Common myeloid progenitor, CD34-positive (primary cell): ENCODE measurements around the gene C2orf72. TPM values are rescaled to one million over a fixed set of nuclear protein-coding genes. Genes with fewer than 3 reads are reported as not detected.

ENCODE experiments used
- CTCF ChIA-PET: fragments of 350-600 bp; sonication (Branson Sonifier 250); formaldehyde crosslinking; loops from one replicate; lab custom pipeline; 2021; ENCODE audit warnings: antibody characterized with exemption; lab: Charles Lee
- POLR2A ChIA-PET: fragments of 350-600 bp; sonication (Branson Sonifier 250); formaldehyde crosslinking; loops from one replicate; lab custom pipeline; 2021; ENCODE audit warnings: antibody characterized with exemption; lab: Charles Lee
- DNase-seq, 3 donors: peaks; one replicate each; pipeline versions ENCODE4 v3.0.0 to v3.0.0-alpha.2; 2013
- H3K27ac ChIP-seq, 2 experiments: 1 replicate in 1 of 2; 2 replicates in 1 of 2; pipeline ENCODE4 v1.7.0; 2013; ENCODE audit warnings: inconsistent platforms in 2 of 2, low read length in 2 of 2, mild to moderate bottlenecking in 2 of 2, low read depth in 1 of 2, moderate library complexity in 1 of 2; ENCODE audit not compliant: severe bottlenecking in 2 of 2, insufficient read depth in 1 of 2, poor library complexity in 1 of 2
- H3K27me3 ChIP-seq, 5 experiments: replicated peaks in 2 of 5; 1 replicate in 3 of 5; 2 replicates in 2 of 5; pipeline versions ENCODE4 v1.6.1 to v1.7.0; 2013; ENCODE audit warnings: low read length in 4 of 5, mild to moderate bottlenecking in 2 of 5, moderate library complexity in 2 of 5, inconsistent platforms in 1 of 5; ENCODE audit not compliant: insufficient read depth in 5 of 5, control insufficient read depth in 4 of 5
- H3K36me3 ChIP-seq, 4 experiments: 1 replicate in 2 of 4; 2 replicates in 2 of 4; pipeline versions ENCODE4 v1.6.1 to v1.7.0; 2013; ENCODE audit warnings: low read length in 3 of 4, control low read depth in 1 of 4, mild to moderate bottlenecking in 1 of 4; ENCODE audit not compliant: control insufficient read depth in 4 of 4, insufficient read depth in 4 of 4
- H3K4me1 ChIP-seq, 4 experiments: 1 replicate in 3 of 4; 2 replicates in 1 of 4; pipeline versions ENCODE4 v1.6.1 to v1.7.1; 2013; ENCODE audit warnings: low read length in 3 of 4, mild to moderate bottlenecking in 3 of 4, control low read depth in 1 of 4, inconsistent platforms in 1 of 4, moderate library complexity in 1 of 4; ENCODE audit not compliant: control insufficient read depth in 4 of 4, insufficient read depth in 4 of 4; ENCODE audit errors: control extremely low read depth in 1 of 4
- H3K4me3 ChIP-seq, 7 experiments: 1 replicate in 4 of 7; 2 replicates in 3 of 7; pipeline versions ENCODE4 v1.5.1 to v1.7.0; 2013; ENCODE audit warnings: mild to moderate bottlenecking in 7 of 7, low read length in 6 of 7, moderate library complexity in 6 of 7, inconsistent platforms in 2 of 7, low read depth in 2 of 7, control low read depth in 1 of 7; ENCODE audit not compliant: insufficient read depth in 4 of 7, control insufficient read depth in 1 of 7; ENCODE audit errors: extremely low read depth in 1 of 7
- H3K9me3 ChIP-seq, 5 experiments: 1 replicate in 4 of 5; 2 replicates in 1 of 5; pipeline versions ENCODE4 v1.6.1 to v1.7.1; 2013; ENCODE audit warnings: low read length in 4 of 5, mild to moderate bottlenecking in 2 of 5, inconsistent platforms in 1 of 5, low read depth in 1 of 5, moderate library complexity in 1 of 5; ENCODE audit not compliant: control insufficient read depth in 4 of 5, insufficient read depth in 2 of 5; ENCODE audit errors: control extremely low read depth in 1 of 5
- WGBS: methylation state at CpG from one replicate; pipeline ENCODE4 v1.1.5; 2013; ENCODE audit not compliant: insufficient coverage; 5-methylcytosine and 5-hydroxymethylcytosine counted together
- polyA plus RNA-seq: library from polyadenylated mRNA; unstranded; fragments of 120-200 nt; gene quantifications from one replicate; pipeline ENCODE4 v1.2.1, GENCODE V29; 2013

C2orf72 gene
- not detected for polyA plus RNA-seq

- Histone ChIP-seq H3K4me3 (peak within 1 kb of the TSS in 5 of 7 experiments; percentile 23 to 55 (median 46)), H3K27me3 (peaks cover 9 to 58% (median 37%) of the 10 kb centered on the region in 5 experiments), H3K4me1 (peaks cover 0 to 22% (median 11%) of the 10 kb centered on the region in 4 experiments), H3K36me3 (no peaks in the 10 kb centered on the region), H3K27ac (no peak within 1 kb of the TSS), H3K9me3 (no peaks in the 10 kb centered on the region)
- ChIA-PET POLR2A (no interaction called here), CTCF (interaction anchor here (1.0 kb wide), 1 partner anchor 13 kb away, joined by 3 read pairs; no protein-coding TSS in a partner anchor)
- 0% methylated on average over 53 of the region's 61 CpGs for WGBS
- peak in 2 of 3 donors; percentile 40 to 57 for DNase-seq
Observed at GRCh38 chr2:231037202-231037730, at the start of gene C2orf72. TSS of gene C2orf72 (plus strand) at chr2:231037523. CDS start at chr2:231037566, 43 bp downstream.

- DNase-seq, result no peak
- Histone ChIP-seq H3K4me1 (peaks cover 0 to 8% (median 5%) of the 10 kb centered on the region in 4 experiments), H3K9me3 (peaks cover 0 to 5% (median 0%) of the 10 kb centered on the region in 5 experiments), H3K36me3 (no peaks in the 10 kb centered on the region), H3K27me3 (peaks cover 0 to 46% (median 15%) of the 10 kb centered on the region in 5 experiments), H3K4me3 (no peak overlapping the region), H3K27ac (no peak overlapping the region)
- WGBS, result 95% methylated on average over 21 of the region's 21 CpGs
- ChIA-PET POLR2A (no interaction called here), CTCF (interaction anchor here (0.7 to 8.1 kb wide), 7 partner anchors 13 to 136 kb away, joined by 3 to 38 read pairs (median 3); no protein-coding TSS in a partner anchor)
Observed at GRCh38 chr2:230989731-230990130, 47.6 kb upstream of the C2orf72 start.

DNA sequence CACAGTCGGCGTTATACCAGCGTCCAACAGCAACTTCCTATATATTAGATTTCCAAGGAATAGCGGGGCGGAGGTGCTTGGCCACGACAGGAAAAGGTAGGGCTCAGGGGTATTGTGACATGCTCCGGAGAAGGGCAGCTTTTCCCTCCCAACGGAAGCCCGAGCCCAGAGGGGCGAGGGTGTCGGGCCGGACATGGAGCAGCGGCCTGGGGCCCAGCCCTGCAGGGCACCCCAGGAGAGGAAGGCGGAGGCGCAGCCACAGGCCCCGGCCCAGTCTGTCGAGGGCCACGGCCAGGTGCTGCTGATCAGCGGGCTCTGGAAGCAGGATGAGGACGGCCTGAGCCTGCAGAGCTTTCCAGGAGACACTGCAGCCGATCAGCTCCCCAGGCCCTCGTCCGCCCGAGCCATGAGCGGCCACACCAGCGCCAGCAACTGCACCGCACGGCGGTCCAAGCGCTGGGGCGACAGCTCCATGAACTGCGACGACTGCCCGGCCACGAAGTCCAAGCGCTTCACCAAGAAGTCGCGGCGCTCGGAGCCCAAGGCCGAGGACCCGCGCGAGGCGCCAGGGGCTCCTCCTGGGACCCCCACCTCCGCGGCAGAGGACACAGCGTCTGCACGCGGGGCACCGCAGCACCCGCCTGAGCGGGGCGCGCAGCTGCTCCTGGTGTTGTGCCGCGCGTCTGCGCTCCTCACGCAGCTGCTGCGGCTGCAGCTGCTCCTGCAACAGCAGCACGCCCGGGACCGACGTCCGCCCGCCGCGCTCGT is 47.0 kb upstream of the C2orf72 start:
- CTCF ChIA-PET, result interaction anchor here (1.0 to 2.1 kb wide), 3 partner anchors 87 to 136 kb away, joined by 3 to 6 read pairs (median 5); no protein-coding TSS in a partner anchor
- Histone ChIP-seq H3K4me1 (peaks cover 0 to 8% (median 5%) of the 10 kb centered on the region in 4 experiments), H3K4me3 (no peak overlapping the region), H3K27ac (no peak overlapping the region), H3K27me3 (peaks cover 0 to 46% (median 15%) of the 10 kb centered on the region in 5 experiments), H3K9me3 (peaks cover 0 to 5% (median 0%) of the 10 kb centered on the region in 5 experiments), H3K36me3 (no peaks in the 10 kb centered on the region)
- DNase-seq, result no peak
- 45% methylated on average over 45 of the region's 70 CpGs for WGBS
- POLR2A ChIA-PET, result no interaction called here

DNA sequence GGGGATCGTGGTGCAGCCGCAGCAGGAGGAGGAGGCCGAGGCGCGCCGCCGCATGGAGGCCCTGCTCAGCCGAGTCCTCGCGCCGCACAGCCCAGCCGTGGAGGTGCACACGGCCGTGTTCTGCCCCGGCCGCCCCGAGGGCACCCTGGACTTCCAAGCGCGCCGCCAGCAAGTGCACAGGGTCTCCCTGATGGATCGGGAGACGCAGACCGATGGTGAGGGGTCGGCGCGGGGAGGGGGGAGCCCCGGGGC is 46.5 kb upstream of the C2orf72 start:
- Histone ChIP-seq H3K27me3 (peaks cover 0 to 46% (median 15%) of the 10 kb centered on the region in 5 experiments), H3K36me3 (no peaks in the 10 kb centered on the region), H3K4me3 (no peak overlapping the region), H3K4me1 (peaks cover 0 to 8% (median 5%) of the 10 kb centered on the region in 4 experiments), H3K9me3 (peaks cover 0 to 5% (median 0%) of the 10 kb centered on the region in 5 experiments), H3K27ac (no peak overlapping the region)
- DNase-seq, result no peak
- 54% methylated on average over 13 of the region's 27 CpGs for WGBS
- CTCF ChIA-PET, result interaction anchor here (1.0 to 1.2 kb wide), 2 partner anchors 105 to 137 kb away, joined by 3 read pairs; no protein-coding TSS in a partner anchor
- POLR2A ChIA-PET, result no interaction called here

DNA sequence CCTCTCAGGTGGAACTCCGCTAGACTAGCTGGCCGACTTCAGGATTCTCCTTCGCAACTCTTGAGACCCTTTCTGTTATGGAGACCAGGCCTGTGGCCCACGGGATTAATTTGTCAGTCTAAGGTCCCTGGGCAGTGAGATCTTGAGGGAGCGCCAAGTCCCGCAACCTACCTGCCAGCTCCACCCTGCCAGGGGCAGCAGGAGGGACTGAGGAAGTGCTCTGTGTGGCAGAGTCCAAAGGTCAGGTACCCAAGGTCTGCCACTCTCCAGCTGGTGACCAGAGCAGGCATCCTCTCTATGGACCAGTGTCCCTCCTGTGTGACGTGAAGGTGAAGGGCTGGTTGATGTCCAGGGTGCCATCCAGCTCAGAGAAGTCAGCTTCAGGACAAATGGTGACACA is 45.7 kb upstream of the C2orf72 start:
- peaks cover 0 to 6% (median 5%) of the 10 kb centered on the region in 4 experiments for H3K4me1 ChIP-seq
- peaks cover 0 to 5% (median 0%) of the 10 kb centered on the region in 5 experiments for H3K9me3 ChIP-seq
- no peak for DNase-seq
- H3K27me3 ChIP-seq, result peaks cover 0 to 46% (median 15%) of the 10 kb centered on the region in 5 experiments
- H3K36me3 ChIP-seq, result no peaks in the 10 kb centered on the region
- H3K4me3 ChIP-seq, result no peak overlapping the region
- POLR2A ChIA-PET, result interaction anchor here (0.5 kb wide), 1 partner anchor 151 kb away, joined by 3 read pairs; no protein-coding TSS in a partner anchor
- WGBS, result 95% methylated on average over 5 of the region's 7 CpGs
- CTCF ChIA-PET, result interaction anchor here (1.0 to 1.6 kb wide), 5 partner anchors 25 to 106 kb away, joined by 3 to 6 read pairs (median 3); no protein-coding TSS in a partner anchor
- H3K27ac ChIP-seq, result no peak overlapping the region

GRCh38 chr2:230995821-230996220 is 41.5 kb upstream of the C2orf72 start, which contains the start of gene SPATA3:
TSS of gene SPATA3 (plus strand) at chr2:230996121. CDS start at chr2:230996234, 113 bp downstream.
- 94% methylated on average over 9 of the region's 9 CpGs for WGBS
- no peaks in the 10 kb centered on the region for H3K36me3 ChIP-seq
- POLR2A ChIA-PET, result no interaction called here
- H3K4me1 ChIP-seq, result no peaks in the 10 kb centered on the region
- peaks cover 0 to 4% (median 0%) of the 10 kb centered on the region in 5 experiments for H3K9me3 ChIP-seq
- no peak for DNase-seq
- H3K27ac ChIP-seq, result no peak within 1 kb of the TSS
- CTCF ChIA-PET, result interaction anchor here (1.0 to 1.8 kb wide), 4 partner anchors 9 to 57 kb away, joined by 4 to 6 read pairs (median 4); no protein-coding TSS in a partner anchor
- H3K4me3 ChIP-seq, result no peak within 1 kb of the TSS
- H3K27me3 ChIP-seq, result peaks cover 0 to 46% (median 13%) of the 10 kb centered on the region in 5 experiments
